Tibial nerve (tissue), 4 donors: ENCODE measurements around the gene KLRG1. TPM values are rescaled to one million over a fixed set of nuclear protein-coding genes. Genes with fewer than 3 reads are reported as not detected.

ENCODE experiments used
- DNase-seq, 2 donors: peaks; one replicate each; pipeline ENCODE4 v3.0.0-alpha.2; 2019; ENCODE audit warnings: low spot score in 2 of 2
- H3K27ac ChIP-seq, 4 donors: fragments of 200-600 bp; sonication (generic) in 3 of 4; one replicate each; pipeline ENCODE4 v1.5.1; 2017 to 2019; ENCODE audit warnings: mild to moderate bottlenecking in 1 of 4
- H3K27me3 ChIP-seq, 2 donors: fragments of 200-600 bp; sonication (generic) in 1 of 2; one replicate each; pipeline versions ENCODE4 v1.5.1 to v1.6.0; 2017 to 2019
- H3K36me3 ChIP-seq, 3 donors: fragments of 200-600 bp; sonication (generic); one replicate each; pipeline ENCODE4 v1.5.1; 2018 to 2019
- H3K4me1 ChIP-seq, 4 donors: fragments of 200-600 bp; sonication (generic) in 3 of 4; one replicate each; pipeline ENCODE4 v1.5.1; 2017 to 2019
- H3K4me3 ChIP-seq, 4 donors: fragments of 200-600 bp; sonication (generic) in 3 of 4; one replicate each; pipeline ENCODE4 v1.5.1; 2017 to 2019; ENCODE audit warnings: mild to moderate bottlenecking in 1 of 4, moderate library complexity in 1 of 4
- H3K9me3 ChIP-seq, 4 donors: fragments of 200-600 bp; sonication (generic) in 3 of 4; one replicate each; pipeline ENCODE4 v1.5.1; 2017 to 2019
- EP300 ChIP-seq, 2 donors: sonication (generic); formaldehyde crosslinking; IDR thresholded peaks; one replicate each; pipeline ENCODE4 v1.6.1; 2017; ENCODE audit warnings: antibody characterized with exemption in 2 of 2, mild to moderate bottlenecking in 1 of 2
- POLR2A ChIP-seq, 2 donors: fragments of 450-650 bp; IDR thresholded peaks; one replicate each; pipeline ENCODE4 v1.6.1; 2017; ENCODE audit warnings: antibody characterized with exemption in 2 of 2, mild to moderate bottlenecking in 2 of 2, moderate library complexity in 2 of 2
- WGBS, 2 donors: methylation state at CpG; one replicate each; pipeline ENCODE4 v1.1.5; 2018; 5-methylcytosine and 5-hydroxymethylcytosine counted together
- total RNA-seq, 4 donors: library from RNA; depleted of rRNA; stranded (reverse); fragments of >200 nt; gene quantifications; one replicate each; pipeline ENCODE4 v1.1.0, GENCODE V29; 2016
- TF ChIP-seq, protein P1 (sequence below), 5 experiments: fragments of 200-600 bp in 3 of 5; fragments of 450-650 bp in 2 of 5; sonication (generic) in 3 of 5; IDR thresholded peaks; one replicate each; pipeline ENCODE4 v1.5.1; 2016 to 2019; ENCODE audit warnings: antibody characterized with exemption in 5 of 5, mild to moderate bottlenecking in 3 of 5, moderate library complexity in 2 of 5

KLRG1 gene
- total RNA-seq, 4 donors from 2014 or later: 2.7 to 7.9 (median 2.9) TPM; not detected in 1

DNA sequence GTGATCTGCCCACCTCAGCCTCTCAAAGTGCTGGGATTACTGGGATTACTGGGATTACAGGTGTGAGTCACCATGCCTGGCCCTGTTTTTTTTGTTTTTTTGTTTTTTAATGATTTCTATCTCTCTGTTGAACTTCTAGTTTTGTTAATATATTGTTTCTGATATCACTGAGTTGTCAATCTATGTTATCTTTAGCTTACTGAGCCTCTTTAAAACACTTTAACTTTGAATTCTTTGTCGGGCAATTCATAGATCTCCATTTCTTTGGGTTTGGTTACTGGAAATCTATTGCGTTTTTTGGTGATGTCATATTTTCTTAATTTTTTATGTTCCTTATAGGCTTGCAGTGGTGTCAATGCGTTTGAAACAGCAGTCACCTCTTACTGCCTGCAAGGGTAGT, 9.2 kb upstream of the KLRG1 start:
- TF ChIP-seq, protein P1, sequence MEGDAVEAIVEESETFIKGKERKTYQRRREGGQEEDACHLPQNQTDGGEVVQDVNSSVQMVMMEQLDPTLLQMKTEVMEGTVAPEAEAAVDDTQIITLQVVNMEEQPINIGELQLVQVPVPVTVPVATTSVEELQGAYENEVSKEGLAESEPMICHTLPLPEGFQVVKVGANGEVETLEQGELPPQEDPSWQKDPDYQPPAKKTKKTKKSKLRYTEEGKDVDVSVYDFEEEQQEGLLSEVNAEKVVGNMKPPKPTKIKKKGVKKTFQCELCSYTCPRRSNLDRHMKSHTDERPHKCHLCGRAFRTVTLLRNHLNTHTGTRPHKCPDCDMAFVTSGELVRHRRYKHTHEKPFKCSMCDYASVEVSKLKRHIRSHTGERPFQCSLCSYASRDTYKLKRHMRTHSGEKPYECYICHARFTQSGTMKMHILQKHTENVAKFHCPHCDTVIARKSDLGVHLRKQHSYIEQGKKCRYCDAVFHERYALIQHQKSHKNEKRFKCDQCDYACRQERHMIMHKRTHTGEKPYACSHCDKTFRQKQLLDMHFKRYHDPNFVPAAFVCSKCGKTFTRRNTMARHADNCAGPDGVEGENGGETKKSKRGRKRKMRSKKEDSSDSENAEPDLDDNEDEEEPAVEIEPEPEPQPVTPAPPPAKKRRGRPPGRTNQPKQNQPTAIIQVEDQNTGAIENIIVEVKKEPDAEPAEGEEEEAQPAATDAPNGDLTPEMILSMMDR (IDR thresholded peaks at IDR 0.05): no peak
- TF ChIP-seq EP300 (IDR thresholded peaks at IDR 0.05) (no peak), POLR2A (IDR thresholded peaks at IDR 0.05) (no peak)
- Histone ChIP-seq H3K4me1 (no peaks in the 10 kb centered on the region), H3K27me3 (no peaks in the 10 kb centered on the region), H3K4me3 (no peak overlapping the region), H3K36me3 (peaks cover 0 to 20% (median 0%) of the 10 kb centered on the region in 3 donors), H3K27ac (no peak overlapping the region), H3K9me3 (peaks cover 0 to 42% (median 5%) of the 10 kb centered on the region in 4 donors)
- WGBS, 2 donors: 92 to 93% methylated on average over 3 of the region's 3 CpGs
- no peak for DNase-seq

DNA sequence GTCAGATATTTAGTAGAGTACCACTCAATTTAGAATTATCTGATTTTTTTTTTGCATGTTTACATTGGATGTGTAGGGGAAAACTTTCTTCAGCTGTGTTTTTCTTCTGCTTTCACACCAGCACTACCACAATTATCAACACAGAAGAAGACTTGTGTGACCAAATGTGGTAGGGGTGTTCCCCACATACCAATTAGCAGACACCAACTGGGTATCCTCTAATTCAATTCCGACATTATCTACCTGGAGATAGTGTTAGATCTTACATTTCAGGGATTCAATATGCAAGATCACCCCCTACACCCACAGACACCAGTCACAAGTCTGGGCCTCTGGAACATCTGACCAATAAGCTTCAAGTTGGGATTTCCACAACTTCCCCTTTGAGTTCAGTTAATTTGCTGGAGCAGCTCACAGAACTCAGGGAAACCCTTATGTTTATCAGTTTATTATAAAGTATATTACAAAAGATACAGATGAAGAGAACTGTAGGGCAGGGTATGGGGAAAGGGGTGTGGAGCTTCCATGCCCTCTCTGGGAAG, 4.1 kb upstream of the KLRG1 start:
- no peaks in the 10 kb centered on the region for H3K4me1 ChIP-seq
- TF ChIP-seq EP300 (IDR thresholded peaks at IDR 0.05) (no peak), POLR2A (IDR thresholded peaks at IDR 0.05) (no peak)
- TF ChIP-seq, protein P1 (IDR thresholded peaks at IDR 0.05): no peak
- H3K27ac ChIP-seq: no peak overlapping the region
- no peak overlapping the region for H3K4me3 ChIP-seq
- H3K9me3 ChIP-seq: peaks cover 0 to 12% (median 0%) of the 10 kb centered on the region in 4 donors
- DNase-seq: no peak
- no peaks in the 10 kb centered on the region for H3K27me3 ChIP-seq
- H3K36me3 ChIP-seq: no peaks in the 10 kb centered on the region
- 78 to 92% methylated on average over 1 of the region's 1 CpG for WGBS, 2 donors

DNA sequence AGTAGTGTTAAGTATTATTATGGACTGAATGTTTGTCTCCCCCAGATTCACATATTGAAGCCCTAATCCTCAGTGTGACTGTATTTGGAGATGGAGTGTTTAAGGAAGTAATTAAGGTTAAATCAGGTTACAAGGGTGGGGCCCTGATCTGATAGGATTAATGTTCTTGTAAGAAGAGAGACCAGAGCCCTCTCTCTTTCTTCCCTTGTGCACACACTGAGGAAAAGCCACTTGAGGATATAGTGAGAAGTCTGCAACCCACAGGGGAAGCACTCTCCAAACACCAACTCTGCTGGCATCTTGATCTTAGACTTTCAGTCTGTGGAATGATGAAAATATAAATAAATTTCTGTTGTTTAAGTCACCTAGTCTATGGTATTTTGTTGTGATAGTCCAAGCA, 2.2 kb upstream of the KLRG1 start:
- H3K4me3 ChIP-seq: no peak overlapping the region
- no peaks in the 10 kb centered on the region for H3K36me3 ChIP-seq
- no peak for DNase-seq
- no peaks in the 10 kb centered on the region for H3K9me3 ChIP-seq
- H3K4me1 ChIP-seq: peaks cover 0 to 6% (median 0%) of the 10 kb centered on the region in 4 donors
- H3K27me3 ChIP-seq: no peaks in the 10 kb centered on the region
- H3K27ac ChIP-seq: no peak overlapping the region
- TF ChIP-seq, protein P1 (IDR thresholded peaks at IDR 0.05): no peak
- TF ChIP-seq EP300 (IDR thresholded peaks at IDR 0.05): no peak
- TF ChIP-seq POLR2A (IDR thresholded peaks at IDR 0.05): no peak

DNA sequence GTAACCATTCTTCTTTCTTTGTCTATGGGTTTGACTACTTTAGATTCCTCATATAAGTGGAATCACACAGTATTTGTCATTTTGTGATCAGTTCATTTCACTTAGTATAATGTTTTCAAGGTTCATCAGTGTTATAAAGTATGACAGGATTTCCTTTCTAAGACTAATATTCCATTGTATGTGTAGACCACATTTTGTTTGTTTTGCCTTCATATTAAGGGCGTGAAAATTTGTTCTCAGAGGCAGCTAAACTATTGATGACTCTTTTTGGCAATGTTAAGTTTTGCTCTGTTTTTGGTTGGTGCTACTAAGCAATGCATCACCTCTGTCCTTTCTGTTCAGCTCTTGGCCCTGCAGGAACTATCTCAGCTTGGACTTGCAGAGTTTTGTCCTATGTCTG, 1.7 kb upstream of the KLRG1 start:
- WGBS, 2 donors: 73 to 92% methylated on average over 1 of the region's 1 CpG
- Histone ChIP-seq H3K4me1 (peaks cover 0 to 6% (median 0%) of the 10 kb centered on the region in 4 donors), H3K9me3 (no peaks in the 10 kb centered on the region), H3K36me3 (no peaks in the 10 kb centered on the region), H3K4me3 (no peak overlapping the region), H3K27me3 (no peaks in the 10 kb centered on the region), H3K27ac (no peak overlapping the region)
- TF ChIP-seq, protein P1 (IDR thresholded peaks at IDR 0.05): no peak
- TF ChIP-seq EP300 (IDR thresholded peaks at IDR 0.05): no peak
- TF ChIP-seq POLR2A (IDR thresholded peaks at IDR 0.05): no peak
- DNase-seq: no peak

DNA sequence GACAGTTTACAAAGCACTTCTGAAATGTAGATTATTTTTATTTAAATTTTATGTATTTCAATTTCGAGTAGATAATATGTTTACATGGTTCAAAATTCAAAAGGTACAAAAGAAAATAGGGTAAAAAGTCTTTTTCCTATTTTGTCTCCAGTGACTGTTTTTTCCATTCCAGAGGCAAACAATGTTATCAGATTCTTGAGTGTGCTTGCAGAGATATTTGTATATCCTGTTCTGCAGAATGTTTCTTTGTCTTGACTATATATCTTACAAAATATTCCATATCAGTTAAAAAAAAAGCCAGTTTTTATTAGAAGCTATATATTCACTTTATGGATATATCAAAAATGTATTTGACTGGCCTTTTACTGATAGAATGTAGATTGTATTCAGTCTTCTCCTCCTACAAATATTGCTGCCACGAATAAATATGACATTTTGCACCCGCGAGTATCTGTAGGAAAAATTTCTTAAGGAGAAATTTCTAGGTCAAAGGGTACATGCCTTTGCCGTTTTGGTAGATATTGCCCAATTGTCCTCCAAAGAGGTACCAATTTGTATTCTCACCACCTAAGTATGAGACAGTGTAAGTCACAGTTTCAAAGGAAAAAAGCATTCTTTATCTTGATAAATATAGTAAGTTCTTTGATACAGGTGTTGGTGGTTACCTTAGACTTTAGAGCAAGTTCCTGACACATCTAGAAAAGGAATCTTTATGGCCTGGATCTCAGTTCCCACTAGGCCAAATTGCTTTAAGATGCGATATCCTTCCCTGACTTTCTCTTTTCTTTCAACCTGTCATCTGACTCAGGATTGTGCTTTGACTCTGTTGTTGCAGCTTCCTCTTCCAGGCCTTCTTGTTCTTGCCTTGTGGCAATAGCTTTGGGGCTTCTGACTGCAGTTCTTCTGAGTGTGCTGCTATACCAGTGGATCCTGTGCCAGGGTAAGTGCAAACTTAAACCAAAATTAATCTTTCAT, 2.3 kb downstream of the KLRG1 start:
- no peak for DNase-seq
- TF ChIP-seq, protein P1 (IDR thresholded peaks at IDR 0.05): no peak
- TF ChIP-seq POLR2A (IDR thresholded peaks at IDR 0.05) (no peak), EP300 (IDR thresholded peaks at IDR 0.05) (no peak)
- Histone ChIP-seq H3K4me3 (no peak overlapping the region), H3K27ac (no peak overlapping the region), H3K9me3 (no peaks in the 10 kb centered on the region), H3K4me1 (peaks cover 0 to 6% (median 0%) of the 10 kb centered on the region in 4 donors), H3K36me3 (no peaks in the 10 kb centered on the region), H3K27me3 (no peaks in the 10 kb centered on the region)
- 42 to 49% methylated on average over 6 of the region's 6 CpGs for WGBS, 2 donors
